ENCODE data around the gene FAM13A.

Gene FAM13A

DNA sequence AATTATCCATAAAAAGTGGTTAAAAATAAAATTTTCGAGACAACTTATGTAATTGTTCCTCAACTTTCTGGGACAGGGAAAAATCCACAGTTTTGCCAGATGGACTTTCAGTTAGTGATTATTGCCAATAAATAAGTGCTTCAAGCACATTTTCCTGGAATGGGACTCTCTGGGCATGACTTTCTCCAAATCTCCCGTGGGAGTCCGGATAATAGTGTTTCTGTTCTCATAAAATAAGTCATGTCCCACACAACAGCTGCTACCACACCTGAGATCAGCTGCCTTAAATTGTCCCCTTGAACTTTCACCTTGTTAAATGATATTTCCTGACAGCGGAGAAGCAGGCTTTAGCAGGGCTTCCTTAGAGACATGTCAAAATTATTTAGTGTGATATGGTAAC is 226.0 kb downstream of the FAM13A start:
- DNase-seq (ENCODE audit: low read depth) = no peak

DNA sequence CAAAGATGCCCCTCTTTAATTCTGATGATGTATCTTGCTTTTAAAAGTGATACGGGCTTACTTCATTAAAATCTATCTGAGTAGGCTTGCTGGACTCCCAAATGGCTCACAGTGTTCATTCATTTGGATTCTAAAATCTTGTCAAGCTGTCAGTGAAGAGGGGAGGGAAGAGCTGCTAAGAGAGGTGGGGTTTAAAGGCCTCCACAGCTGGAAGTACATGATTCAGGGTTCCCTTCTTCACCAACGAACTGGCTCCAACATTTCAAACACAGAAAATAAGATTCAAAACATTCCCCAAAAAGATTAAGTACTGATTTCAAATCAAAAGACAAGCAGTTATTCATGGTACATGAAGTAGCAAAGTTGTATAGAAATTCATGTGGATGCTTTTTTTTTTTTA is 226.4 kb downstream of the FAM13A start:
- DNase-seq (ENCODE audit: low read depth) = no peak

DNA sequence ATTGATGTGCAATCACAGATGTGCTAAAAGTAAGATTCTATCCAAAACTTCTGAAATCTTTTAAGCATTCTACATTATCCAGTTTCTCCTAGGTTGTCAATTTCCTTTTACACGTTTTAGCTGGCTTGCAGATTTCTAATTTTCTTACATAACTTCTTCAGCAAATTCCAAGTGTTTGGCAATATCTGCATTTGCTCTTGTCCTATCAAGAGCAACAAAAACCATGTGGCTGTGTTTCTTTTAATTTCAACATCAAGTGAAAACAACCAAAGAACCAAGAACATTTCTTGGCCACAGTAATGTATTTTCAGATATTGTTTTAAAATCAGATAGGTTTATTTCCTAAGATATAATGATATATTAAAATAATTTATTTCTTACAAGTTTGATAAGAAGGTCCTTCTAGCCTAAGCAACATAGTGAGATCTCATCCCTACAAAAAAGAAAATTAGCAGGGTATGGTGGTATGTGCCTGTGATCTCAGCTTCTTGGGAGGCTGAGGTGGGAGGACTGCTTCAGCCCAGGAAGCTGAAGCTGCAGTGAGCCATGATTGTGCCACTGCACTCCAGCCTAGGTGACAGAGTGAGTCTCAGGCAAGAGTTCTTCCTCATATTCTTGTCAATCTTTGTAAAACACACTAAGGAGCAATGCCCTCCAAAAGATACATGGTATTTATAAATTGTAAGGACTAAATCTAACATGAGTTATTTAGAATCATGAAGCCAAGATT is 228.0 kb downstream of the FAM13A start:
- no peak for DNase-seq (ENCODE audit: low read depth)

DNA sequence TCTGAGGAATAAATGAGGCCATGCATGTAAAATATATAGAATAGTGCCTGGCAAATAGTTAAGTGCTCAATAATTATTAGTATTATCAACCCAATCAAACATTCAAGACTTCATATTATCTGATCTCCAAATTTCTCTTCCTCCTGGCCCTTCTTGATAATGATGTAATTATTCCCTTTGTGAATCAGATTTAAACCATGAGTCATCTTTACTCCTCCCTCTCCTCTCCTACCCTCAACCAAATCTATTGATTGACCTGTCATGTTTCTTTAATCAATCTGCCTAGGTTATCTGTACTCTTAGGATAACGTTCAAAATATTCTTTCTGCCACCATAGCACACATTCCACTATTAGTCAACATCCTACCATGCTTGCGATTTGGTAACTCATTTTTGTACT is 229.5 kb downstream of the FAM13A start:
- no peak for DNase-seq (ENCODE audit: low read depth)

DNA sequence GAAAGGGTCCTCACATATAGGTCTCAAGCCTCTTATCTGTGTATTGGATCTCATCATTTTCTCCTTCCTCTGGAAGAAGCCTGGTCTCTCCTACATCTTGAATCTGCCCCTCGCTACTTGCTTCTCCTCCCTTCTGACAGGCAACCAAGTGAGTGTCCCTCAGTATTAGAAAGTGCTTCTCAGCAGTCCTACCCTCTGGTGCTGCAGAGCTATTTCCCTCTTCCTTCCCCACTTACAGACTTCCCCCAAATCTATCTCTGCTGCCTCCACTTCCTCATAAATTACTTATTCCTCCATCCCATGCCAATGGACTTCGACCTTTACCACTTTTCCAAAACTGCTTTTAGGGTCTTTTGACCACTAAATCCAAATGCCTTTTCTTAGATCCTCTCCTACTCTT is 230.2 kb downstream of the FAM13A start:
- no peak for DNase-seq (ENCODE audit: low read depth)

DNA sequence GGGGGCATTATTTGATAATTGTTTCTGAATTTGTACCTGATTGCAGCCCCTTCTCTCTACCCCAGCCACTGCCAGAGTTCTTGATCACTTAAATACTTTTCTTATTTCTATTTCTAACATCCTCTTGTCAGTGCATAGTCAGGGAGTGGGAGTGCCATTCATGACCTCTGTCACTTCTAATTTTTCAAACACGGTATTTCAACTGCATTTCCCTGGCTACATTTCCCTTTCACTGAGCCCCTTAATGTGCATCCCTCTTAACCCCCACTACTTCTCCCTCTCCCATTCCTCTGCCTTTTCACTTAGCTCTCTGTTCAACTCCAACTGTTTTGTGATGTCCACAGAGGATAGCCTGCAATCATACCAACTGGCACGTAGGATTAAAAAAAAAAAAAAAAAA is 231.1 kb downstream of the FAM13A start:
- DNase-seq (ENCODE audit: low read depth) = no peak

DNA sequence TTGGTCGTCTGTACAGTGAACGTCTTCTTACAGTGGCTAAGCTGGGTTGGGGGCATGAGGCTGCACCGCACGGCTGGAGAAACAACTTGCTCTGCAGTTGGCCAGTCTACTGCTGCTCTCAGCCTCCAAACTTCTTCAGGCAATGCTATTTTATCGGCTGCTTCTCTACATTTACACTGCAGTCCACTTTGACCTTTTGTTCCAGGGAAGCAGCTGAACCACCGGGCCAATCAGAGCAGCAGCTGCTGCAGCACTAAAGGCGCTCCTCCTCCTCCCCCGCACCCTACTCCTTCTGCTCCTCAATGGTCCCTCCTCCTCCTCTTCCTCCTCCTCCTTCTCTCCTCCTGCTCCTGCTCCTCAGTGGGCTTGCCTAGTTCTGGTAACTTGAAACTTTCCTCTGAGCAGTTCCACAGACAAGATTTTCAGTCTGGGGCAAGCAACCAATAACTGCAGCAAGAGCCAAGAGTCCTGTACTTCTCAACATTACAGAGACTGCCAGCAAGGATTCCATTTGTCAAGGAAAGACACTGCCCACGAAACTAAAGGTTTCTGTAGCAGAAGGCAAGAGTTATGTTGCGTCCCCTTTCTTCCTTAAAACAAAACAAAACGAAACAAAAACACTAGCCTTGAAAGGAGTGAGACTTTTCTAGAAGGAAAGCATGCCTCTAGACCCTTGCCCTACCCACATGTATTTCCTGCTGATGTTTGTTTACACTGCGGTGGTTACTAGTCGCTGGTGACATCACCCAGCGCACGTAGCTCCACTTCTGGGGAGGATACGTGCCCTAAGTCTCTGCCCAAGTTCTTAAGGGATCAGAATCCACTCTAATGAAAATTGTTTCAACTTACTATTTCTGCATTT is 233.7 kb downstream of the FAM13A start:
- DNase-seq (ENCODE audit: low read depth) = peak; percentile 20

DNA sequence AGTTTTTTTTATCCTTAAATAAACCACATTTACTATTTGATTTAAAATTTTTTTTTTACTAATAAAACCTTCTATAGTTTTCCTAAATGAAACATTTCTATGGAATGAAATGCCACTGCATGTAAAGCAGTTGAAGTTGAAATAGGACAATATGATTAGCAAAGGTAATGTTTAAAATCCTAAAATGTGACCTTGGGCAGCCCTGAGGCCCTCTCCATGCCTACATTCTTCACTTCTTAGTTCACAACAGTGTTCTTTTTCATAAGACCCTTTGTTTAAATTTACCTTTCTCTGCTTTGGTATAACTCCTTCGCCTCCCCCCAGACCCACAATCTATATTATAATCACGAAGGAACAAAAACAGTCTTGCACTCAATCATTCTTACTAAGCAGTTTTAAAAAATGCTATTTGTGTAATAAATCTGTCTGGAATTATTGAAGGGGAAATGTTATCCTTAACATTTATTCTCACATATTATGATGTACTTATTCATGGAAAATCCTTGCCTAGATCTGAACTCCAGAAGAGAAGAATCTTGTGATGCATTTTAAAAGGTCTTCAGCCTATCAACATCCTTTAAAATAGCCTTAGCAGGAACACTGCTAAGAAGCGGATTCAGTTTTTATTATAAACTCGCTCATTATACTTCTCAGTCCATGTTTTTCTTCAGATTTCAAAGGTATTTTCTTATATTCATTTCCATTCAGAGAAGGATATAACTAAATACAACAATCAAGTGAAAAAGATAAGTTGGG is 234.8 kb downstream of the FAM13A start:
- DNase-seq (ENCODE audit: low read depth) = no peak

DNA sequence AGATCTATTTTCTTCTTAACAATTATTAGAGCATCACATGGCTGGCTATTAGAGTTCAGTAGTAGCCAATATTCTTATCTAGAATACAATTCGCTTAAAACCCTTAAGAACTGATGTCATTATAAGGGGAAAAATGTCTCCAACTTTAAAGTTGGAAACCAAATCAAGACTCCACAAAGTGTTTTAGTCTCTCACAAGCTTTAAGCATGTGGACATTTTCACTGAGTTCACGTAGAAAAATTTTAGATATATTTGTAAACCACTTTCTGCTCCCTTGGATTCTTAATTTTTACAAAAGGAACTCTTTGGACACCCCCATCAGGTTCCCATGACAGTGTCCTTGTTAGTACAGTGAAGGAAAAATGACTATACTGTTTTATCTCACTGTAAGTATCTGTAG is 235.5 kb downstream of the FAM13A start:
- DNase-seq (ENCODE audit: low read depth) = no peak

DNA sequence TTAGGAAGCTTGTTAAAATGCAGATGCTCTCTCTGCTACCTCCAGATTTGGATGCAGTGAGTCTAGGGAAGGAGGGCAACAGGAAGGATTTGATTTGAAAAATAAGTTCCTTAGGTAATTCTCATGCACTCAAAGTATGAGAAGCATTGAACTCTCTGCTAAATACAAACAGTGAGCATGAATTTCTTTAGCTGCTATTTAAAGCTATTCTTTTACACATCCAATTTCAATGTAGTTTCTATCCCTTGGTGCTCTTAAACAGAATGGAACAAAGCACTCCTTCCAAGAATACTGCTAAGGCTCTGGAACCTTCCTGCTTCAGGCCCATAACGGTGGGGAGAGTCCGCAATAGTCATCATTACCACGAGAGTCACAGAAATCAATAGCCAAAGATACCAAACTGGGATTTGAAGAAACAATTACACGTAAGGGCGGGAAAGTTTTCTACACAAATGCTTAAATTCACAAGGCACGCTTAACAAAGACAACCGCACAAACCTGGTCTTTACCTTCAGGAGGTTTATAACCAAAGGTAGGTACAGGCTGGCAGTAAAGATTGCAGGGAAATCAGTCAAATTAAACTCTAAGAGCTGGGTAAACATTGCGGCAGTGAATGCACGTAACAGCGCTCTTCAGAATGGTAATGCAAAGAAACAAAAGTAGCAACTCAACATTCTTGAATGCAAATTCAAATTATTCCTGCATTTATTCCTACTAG is 236.1 kb downstream of the FAM13A start:
- DNase-seq (ENCODE audit: low read depth) = no peak

DNA sequence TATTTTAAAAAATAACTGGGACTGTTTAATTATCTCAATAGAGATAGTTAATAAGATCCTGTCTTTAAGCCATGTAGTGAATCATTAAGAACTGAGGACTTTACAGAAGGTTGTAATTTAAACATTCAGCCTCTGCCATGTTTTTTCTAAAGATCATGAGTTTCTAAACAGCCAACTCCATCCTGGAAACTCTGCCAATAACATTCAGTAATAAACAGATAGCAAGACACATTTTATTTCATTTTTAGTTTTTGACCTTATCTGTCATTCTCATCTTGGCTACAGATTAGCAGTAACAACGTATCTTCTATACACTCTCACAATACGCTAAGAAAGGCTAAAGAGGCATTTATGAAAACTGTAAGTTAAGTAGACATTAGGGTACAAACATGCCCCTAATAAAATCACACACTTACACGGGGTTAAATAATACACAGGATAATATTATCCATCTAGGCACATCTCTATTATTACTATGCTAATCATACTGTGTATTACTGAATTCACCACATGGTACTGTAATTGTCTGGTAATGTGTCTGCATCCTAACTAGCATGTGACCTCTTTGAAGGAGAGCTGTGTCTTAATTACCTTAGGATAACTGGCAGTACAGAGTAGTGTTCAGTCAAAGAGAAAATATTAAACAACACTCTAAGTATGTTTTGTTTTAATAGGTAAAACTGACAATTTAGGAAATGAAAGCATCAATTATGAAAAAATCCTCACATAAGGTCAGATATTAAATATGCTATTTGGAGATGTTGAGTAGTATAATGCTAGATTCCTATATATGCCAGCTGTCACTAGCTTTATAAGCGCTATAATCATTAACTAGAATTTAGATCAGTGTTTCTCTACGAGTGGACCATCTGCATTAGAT is 236.9 kb downstream of the FAM13A start:
- DNase-seq (ENCODE audit: low read depth) = no peak

DNA sequence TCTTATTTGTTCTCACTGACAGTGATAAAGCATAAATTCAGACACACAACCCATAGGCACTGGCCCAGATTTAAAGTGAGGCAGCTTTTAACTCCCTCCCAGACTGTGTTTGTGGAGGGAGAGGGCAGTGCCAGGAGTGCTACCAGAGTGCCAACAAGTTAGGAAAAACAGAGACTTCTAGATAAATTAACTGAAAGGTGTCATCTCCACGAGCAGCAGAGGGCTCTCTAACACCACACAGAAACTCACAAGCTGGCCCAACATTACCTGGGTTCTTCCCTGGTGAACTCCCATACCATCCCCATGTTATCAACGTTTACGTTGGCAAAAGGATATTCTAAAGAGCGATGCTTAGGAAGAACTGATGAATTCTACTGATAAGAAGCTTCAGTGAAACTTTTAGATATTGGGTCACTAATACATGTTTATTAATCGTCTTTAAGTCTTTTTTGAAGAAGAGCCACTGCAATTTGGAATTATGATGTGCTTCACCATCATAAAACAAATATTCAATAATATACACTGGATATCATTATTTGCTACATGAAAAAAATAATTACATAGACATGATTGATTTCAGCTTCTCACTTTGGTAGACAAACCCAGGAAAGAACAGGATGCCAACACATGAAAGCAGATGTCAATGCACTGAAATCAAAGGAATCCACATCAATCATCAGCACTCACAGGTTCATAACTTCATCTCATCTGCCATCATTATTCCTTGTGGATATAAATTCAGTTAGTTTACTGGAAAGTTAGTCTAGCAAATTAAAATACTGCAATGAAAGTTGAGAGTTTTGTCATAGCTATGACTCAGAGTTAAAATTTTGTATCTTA is 238.1 kb downstream of the FAM13A start:
- DNase-seq (ENCODE audit: low read depth) = peak; percentile 1

DNA sequence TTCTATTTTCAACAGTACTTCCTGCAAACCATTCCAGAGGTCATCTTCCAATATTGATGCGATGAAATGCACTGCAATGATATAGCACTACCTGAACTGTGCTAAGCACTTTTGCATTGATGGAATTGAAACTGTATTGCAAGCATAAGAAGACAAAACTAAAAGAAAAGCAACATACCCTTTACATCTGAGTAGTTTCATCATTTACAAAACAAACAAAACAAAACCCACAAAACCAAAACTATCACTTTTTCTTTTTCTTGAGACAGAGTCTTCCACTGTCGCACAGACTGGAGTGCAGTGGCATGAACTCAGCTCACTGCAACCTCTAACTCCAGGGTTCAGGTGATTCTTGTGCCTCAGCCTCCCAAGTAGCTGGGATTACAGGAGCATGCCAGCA is 239.2 kb downstream of the FAM13A start:
- DNase-seq (ENCODE audit: low read depth) = no peak

DNA sequence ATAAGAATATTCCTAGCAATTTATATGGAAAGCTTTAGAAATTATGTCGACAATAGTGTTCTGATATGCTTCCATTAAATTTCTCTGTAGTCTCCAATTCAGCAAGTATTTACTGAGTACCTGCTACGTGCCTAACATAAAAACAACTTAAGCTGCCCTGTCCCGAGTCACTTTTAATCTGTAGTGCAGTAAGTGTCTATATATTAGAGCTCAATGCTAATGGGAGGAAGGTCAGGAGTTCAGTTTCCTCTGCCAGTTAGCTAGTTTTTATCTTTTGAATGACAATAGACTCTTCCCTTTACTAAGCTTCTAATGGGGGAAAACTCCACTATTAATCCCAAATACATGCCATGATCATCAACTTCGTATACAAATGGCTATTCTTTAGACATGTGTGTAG is 240.6 kb downstream of the FAM13A start:
- no peak for DNase-seq (ENCODE audit: low read depth)

DNA sequence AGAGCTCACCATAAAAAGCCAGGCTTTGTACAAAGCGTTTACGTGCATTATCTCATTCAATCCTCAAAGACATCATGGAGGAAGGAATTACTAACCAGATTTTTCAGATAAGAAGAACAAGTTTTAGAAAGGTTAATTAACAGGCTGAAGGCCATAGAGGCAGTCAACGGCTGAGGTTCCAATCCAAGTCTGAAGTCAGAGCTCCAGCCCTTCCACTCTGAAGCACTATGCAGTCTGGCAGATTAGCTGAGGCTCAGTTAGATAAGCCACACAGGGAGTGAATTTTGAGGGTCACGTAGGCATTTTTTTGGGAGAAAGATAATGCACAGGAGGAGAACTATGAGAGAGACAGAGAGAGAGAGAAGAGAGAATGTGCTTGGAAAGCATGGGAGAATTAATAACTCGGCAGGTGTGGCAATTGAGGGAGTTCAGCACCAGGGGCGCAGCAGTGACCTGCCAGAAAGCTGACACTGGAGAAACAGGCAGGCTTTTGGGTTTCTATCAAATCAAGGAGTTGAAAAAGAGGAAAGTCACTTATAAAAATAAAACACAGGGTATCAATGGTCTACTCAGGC is 242.9 kb downstream of the FAM13A start:
- DNase-seq (ENCODE audit: low read depth) = no peak

DNA sequence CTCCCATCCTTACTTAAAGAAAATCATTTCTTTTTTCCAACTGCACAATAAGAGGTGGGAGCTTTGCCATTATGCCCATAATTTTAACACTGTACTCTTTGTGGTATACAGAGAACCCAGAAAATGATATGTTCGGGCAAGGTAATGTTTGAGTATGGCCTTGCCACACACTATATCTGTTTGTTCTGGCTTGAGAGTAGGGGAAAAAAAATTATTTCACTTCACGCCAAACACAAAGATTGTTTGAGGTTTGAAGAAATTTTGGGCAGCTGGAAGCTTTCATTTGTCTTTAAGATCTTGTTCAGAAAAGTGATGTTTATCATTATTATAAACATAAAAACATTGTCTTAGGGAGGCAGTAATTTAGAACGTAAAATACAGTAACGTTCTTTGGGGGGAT is 244.0 kb downstream of the FAM13A start:
- no peak for DNase-seq (ENCODE audit: low read depth)

DNA sequence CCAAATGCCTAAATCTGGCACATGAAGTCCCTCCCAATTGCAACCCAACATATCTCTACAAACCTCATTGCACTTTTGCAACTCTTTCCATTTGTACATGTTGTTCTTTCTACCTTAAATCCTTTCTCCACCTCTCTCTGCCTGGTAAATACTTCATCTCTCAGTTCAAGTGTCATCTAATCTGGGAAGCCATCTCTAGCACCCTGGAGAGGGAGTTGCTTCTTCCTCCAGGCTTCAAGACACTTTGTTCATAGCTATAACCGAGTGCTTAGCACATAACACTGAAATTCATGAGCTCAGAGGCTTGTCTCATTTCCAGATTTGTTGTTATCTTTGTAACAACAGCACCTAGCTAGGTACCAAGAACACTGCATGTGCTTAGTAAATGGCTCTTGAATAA is 244.6 kb downstream of the FAM13A start:
- no peak for DNase-seq (ENCODE audit: low read depth)

DNA sequence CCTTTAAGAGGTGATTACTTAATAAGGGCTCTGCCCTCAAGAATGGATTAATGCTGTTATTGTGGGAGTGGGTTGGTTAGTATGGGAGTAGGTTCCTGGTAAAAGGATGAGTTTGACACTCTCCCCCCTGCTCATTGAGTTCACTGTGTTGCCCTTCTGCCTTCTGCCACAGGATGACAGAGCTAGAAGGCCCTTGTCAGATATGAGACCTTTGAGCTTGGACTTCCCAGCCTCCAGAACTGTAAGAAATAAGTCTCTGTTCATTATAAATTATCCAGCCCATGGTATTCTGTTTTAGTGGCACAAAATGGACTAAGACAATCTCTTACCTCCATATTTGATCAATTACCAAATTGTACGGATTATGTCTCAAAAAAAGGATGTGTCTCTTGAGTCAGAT is 245.1 kb downstream of the FAM13A start:
- DNase-seq (ENCODE audit: low read depth) = no peak

DNA sequence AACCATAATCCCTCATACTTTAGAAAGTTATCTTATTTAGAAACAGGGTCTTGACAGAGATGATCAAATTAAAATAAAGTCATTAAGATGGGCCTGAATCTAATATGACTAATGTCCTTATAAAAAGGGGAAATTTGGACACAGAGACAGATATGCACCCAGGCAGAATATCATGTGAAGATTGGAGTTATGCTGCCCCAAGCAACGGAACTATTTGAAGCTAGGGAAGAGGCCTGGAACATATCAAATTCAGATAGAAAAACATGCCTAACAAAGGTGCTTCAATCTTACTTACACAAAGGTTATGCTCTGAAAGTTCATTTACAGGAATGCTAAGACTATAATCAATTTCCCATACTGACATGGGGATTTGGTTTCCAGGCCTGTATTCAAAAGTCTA is 246.7 kb downstream of the FAM13A start:
- no peak for DNase-seq (ENCODE audit: low read depth)
